Measurements from ENCODE around the gene UXT. TPM values are rescaled to one million over a fixed set of nuclear protein-coding genes. Genes with fewer than 3 reads are reported as not detected.

Gene UXT, protein sequence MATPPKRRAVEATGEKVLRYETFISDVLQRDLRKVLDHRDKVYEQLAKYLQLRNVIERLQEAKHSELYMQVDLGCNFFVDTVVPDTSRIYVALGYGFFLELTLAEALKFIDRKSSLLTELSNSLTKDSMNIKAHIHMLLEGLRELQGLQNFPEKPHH
- 64.3 TPM for total RNA-seq (ENCODE audit: unreplicated experiment)
- long read RNA-seq, transcript UXT-202 (6 exons, 701 nt) = minor isoform, 8 of 64 reads
- long read RNA-seq, transcript UXT-201 (7 exons, 574 nt) = major isoform, 53 of 64 reads
- long read RNA-seq, partial matches to known transcripts = 0 of 64 reads
- long read RNA-seq, other reads (novel, unspliced or antisense) = 3 of 64 reads

DNA sequence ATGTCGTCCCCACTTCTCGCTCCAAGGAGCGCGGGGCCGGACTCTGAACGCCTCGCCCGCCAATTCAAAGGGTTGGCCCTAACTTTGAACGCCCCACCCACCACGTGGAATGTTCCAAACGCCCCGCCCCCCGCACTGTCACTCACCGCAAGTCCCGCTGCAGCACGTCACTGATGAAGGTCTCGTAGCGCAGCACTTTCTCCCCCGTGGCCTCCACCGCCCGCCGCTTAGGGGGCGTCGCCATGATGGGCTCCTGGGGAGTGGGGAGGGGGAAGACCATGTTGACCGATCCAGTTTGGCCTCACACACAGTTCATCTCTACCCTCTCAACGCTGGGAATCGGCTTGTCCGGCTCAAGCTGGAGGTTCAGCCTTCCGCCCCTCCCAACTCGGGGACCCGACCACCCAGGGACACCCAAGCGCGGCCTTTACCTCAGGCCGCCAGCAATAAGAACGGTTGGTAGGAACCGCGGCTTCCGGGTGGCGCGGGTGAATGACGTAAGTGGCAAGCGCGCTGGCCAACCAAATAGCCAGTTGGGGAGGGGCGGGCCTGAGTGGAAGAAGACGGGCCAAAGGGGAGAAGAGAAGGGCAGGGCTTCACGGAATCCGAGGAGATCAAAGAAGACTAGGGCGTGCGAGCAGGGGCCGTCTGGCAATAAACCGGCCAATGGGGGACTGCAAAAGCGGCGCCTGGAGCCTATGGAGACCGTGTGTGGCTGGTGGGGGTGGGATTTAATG lies at the start of gene UXT:
UXT (minus strand) TSS at position 497 of the 737 bp plus-strand sequence; CDS start at position 244, 253 bp downstream.
- Mint-ChIP-seq H3K36me3 (ENCODE audit: unreplicated experiment) (no peaks in the 10 kb centered on the region), H3K9me3 (ENCODE audit: unreplicated experiment) (peaks cover 2% of the 10 kb centered on the region), H3K27ac (ENCODE audit: unreplicated experiment) (peak within 1 kb of the TSS; percentile 86), H3K27me3 (ENCODE audit: unreplicated experiment) (no peaks in the 10 kb centered on the region), H3K4me1 (ENCODE audit: low read depth, unreplicated experiment) (no peaks in the 10 kb centered on the region), H3K4me3 (ENCODE audit: unreplicated experiment) (peak within 1 kb of the TSS; percentile 87)
- peak; percentile 89 for DNase-seq
- TF ChIP-seq, protein P1, sequence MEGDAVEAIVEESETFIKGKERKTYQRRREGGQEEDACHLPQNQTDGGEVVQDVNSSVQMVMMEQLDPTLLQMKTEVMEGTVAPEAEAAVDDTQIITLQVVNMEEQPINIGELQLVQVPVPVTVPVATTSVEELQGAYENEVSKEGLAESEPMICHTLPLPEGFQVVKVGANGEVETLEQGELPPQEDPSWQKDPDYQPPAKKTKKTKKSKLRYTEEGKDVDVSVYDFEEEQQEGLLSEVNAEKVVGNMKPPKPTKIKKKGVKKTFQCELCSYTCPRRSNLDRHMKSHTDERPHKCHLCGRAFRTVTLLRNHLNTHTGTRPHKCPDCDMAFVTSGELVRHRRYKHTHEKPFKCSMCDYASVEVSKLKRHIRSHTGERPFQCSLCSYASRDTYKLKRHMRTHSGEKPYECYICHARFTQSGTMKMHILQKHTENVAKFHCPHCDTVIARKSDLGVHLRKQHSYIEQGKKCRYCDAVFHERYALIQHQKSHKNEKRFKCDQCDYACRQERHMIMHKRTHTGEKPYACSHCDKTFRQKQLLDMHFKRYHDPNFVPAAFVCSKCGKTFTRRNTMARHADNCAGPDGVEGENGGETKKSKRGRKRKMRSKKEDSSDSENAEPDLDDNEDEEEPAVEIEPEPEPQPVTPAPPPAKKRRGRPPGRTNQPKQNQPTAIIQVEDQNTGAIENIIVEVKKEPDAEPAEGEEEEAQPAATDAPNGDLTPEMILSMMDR (IDR thresholded peaks at IDR 0.05; ENCODE audit: partially characterized antibody, unreplicated experiment) = no peak

DNA sequence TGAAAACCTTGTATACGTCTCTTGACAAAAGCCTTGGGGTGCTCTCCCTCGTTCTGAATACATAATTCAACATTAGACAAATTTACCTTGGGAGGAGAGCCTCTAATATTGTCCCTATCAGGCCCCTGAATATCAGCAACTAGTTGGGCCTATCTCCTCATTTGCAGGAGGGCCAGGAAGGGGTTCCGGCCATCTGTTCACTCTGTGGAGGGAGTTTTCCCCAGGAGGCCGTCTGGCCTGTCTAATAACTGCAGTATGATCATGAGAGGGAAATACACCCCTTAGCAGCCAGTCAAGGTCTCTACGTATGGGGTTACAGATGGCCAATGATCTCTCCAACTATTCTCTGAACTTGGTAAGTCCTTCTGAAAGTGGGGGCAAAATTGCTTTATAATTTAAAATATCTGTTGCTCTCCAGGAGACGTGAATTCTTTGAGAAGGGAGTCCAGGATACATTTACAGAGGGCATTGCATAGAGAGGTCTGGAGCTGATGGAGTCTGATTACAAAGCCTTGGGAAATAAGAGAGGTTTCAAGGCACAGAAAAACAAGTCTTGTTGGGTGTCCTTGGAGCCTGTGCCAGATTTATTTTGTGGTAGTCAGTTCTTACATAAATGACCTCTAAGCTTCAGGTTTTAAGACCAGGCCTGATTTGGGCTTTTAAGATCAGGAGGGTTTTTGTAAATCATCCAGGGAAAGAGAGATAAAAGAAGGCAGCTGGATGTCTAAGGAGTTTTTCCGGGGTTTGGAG lies 48.2 kb upstream of the UXT start:
- Mint-ChIP-seq H3K4me3 (ENCODE audit: unreplicated experiment) (peak overlapping the region; percentile 65), H3K27ac (ENCODE audit: unreplicated experiment) (peak overlapping the region; percentile 84), H3K36me3 (ENCODE audit: unreplicated experiment) (no peaks in the 10 kb centered on the region), H3K4me1 (ENCODE audit: low read depth, unreplicated experiment) (peaks cover 17% of the 10 kb centered on the region), H3K9me3 (ENCODE audit: unreplicated experiment) (no peaks in the 10 kb centered on the region), H3K27me3 (ENCODE audit: unreplicated experiment) (peaks cover 2% of the 10 kb centered on the region)
- TF ChIP-seq, protein P1 (IDR thresholded peaks at IDR 0.05; ENCODE audit: partially characterized antibody, unreplicated experiment) = no peak
- peak; percentile 29 for DNase-seq

DNA sequence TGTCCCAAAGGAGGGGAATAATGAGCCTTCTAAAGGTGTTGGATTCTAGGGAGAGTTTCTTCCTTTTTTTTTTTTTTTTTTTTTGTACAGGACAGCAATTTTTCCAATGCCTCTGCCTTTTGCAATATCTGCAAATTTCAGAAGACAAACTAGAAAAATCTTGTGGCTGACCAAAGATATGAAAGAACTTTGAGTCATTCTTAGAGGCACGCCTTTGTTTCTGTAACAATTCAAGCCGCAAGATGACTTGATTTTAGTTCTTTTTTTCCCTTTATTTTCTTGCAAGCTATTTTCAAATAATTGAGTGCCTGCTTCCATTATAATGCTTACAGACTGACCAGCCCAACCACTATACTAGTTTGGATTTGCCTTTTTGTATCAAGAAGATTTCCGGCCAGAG lies 47.6 kb upstream of the UXT start:
- peaks cover 17% of the 10 kb centered on the region for H3K4me1 Mint-ChIP-seq (ENCODE audit: low read depth, unreplicated experiment)
- H3K27me3 Mint-ChIP-seq (ENCODE audit: unreplicated experiment) = peaks cover 2% of the 10 kb centered on the region
- no peaks in the 10 kb centered on the region for H3K9me3 Mint-ChIP-seq (ENCODE audit: unreplicated experiment)
- TF ChIP-seq, protein P1 (IDR thresholded peaks at IDR 0.05; ENCODE audit: partially characterized antibody, unreplicated experiment) = no peak
- DNase-seq = no peak
- no peaks in the 10 kb centered on the region for H3K36me3 Mint-ChIP-seq (ENCODE audit: unreplicated experiment)
- peak overlapping the region; percentile 45 for H3K27ac Mint-ChIP-seq (ENCODE audit: unreplicated experiment)
- H3K4me3 Mint-ChIP-seq (ENCODE audit: unreplicated experiment) = no peak overlapping the region

DNA sequence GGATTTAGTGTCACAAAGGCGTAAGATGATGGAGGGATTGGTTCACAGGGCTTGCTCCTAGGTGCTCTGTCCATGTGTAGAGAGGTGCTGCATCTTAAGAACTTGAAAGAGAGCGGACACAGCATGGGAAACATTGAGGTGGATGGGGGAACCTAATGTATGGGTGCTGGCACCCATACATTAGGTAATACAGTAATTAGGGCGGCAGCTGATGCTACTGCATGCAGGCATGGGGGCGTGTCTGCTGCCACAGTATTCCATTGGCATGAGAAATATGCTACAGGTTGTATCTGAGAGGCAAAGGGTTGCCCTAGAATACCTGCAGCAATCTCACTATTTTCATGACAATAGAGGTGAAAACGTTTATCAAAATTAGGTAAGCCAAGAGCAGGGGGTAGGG lies 45.8 kb upstream of the UXT start:
- no peak for DNase-seq
- peaks cover 17% of the 10 kb centered on the region for H3K4me1 Mint-ChIP-seq (ENCODE audit: low read depth, unreplicated experiment)
- H3K4me3 Mint-ChIP-seq (ENCODE audit: unreplicated experiment) = no peak overlapping the region
- H3K36me3 Mint-ChIP-seq (ENCODE audit: unreplicated experiment) = no peaks in the 10 kb centered on the region
- no peak overlapping the region for H3K27ac Mint-ChIP-seq (ENCODE audit: unreplicated experiment)
- TF ChIP-seq, protein P1 (IDR thresholded peaks at IDR 0.05; ENCODE audit: partially characterized antibody, unreplicated experiment) = no peak
- H3K27me3 Mint-ChIP-seq (ENCODE audit: unreplicated experiment) = peaks cover 2% of the 10 kb centered on the region
- no peaks in the 10 kb centered on the region for H3K9me3 Mint-ChIP-seq (ENCODE audit: unreplicated experiment)

Data from glutamatergic neuron (in vitro differentiated cells).